GM19193 (cell line): Measurements from ENCODE around the gene PCGF2.

Source experiments
- POLR2A ChIP-seq: IDR thresholded peaks from 4 replicates; pipeline ENCODE4 v1.6.1; 2011; ENCODE audit not compliant: insufficient read depth, insufficient read length; ENCODE audit errors: extremely low read depth

PCGF2 gene

DNA sequence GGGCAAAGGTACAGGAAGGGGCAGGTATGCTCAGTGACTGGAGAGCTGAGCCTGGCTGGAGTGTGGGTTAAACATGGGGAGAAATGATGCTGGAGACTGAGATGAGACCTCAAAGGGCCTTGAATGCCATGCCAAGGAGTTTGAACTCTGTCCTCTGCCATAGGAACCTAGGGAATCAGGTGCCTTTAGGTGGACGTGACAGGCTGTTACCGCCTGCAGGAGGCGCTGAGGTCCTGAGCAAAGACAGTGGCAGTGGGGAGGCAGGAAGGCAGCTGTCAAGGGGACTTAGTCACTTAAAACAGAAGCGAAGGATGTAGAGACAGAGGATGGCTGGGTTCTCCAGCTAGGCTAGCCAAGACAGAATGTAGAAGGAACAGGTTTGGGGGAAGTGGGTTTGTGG, 13.5 kb upstream of the PCGF2 start:
- TF ChIP-seq POLR2A, result no peak

DNA sequence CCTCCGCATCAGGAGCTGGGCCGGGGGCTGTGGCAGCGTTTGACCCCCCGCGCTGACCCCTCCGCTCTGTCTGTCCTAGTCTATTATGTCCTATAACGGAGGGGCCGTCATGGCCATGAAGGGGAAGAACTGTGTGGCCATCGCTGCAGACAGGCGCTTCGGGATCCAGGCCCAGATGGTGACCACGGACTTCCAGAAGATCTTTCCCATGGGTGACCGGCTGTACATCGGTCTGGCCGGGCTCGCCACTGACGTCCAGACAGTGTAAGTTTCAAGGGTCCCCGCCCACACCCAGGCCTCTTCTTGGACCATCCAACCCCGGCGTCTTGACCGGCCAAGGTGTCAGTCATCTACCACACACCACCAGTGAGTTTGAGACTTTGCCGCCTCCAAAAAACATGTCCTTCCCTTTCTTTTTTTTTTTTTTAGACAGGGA, 5.0 kb upstream of the PCGF2 start:
- no peak for TF ChIP-seq POLR2A

DNA sequence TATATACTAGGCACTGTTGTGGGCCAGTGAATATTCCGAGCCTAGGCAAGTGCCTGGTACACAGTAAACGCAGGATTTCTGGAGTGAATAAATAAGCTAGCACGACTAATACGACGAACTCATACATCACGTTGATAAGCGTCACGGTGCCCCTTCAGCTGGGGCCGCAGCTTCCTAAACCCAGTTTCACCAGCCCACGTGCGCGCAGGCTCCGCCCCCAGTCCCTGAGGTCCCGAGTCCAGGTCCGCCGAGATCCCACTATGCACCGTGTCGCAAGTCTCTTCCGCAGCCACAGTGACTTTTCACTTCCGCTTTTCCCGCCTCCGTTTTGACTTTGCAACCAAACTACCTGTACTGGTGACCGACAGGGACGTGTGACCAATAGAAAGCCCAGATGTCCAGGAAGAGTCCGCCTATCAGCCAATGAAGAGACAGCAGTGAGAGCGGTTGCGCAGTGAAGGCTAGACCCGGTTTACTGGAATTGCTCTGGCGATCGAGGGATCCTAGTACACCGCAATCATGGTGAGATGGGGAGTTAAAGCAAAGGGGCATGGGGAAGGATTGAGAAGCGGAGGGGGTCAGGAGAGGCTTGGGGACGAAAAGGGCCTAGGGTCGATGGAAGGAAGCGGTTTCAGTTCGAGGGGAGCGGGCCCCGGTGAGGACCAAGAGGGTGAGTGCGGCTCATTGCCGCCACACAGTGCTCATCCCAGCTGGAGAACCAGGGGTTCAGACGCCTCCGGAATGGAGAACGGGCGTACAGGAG, 4.4 kb upstream of the PCGF2 start, which contains the start of gene PSMB3:
Gene PSMB3, plus strand, starts transcription at position 434 of the 763 bp plus-strand sequence. Its CDS starts 86 bp downstream, at position 520.
- peak; percentile 75 for TF ChIP-seq POLR2A

DNA sequence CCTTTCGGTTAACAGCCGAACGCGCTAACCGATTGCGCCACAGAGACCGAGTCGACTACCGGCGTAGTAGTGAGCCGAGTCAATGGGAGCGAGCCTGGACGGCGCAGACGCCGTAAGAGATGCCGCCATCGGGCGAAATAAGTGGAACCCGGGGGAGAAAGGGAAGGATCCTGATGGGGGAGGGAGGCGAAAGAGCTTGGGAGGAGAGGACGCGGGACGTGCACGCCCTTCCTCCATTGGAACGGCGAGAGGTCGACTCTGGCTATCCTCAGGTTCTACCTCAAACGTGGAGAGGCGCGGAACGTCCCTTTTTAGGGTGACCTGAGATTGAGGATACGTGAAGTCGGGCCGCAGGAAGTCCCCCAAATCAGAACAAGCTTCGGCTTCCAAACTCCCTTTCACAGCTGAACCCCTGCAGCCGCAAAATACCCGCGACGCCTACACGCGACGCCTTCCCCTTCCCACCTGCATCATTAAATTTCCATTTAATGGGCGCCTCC, 3.7 kb upstream of the PCGF2 start:
- TF ChIP-seq POLR2A, result peak; percentile 11

DNA sequence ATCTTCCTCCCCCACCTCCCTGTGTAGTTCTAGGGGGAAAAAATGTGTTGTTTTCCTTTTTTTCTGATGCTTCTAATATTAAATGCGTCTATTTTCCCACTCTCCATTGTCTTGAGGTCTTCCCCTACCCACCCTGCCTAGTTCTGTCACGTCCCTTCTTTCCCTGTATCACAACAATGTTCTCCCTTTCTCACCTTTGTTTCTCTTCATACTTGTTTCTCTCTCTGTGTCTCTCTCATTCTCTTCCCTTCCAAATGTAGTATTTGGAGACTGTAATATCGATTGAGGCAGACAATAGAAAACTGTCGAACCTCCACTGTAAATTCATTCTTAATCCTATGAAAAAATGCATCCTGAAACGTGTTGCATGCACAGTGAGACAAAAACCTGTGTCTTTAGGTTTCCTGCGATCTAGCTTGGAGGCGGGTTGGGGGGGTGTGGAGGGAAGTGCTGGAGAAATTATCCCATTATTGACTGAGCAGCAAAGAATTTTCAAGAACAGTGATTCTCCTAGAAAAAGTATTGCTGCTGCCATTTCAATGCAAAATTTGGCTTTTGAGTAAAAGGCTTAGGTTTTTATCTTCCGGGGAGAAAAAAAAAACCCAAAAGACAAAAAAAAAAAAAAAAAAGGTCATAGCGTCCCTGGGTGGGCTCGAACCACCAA, 3.1 kb upstream of the PCGF2 start:
- TF ChIP-seq POLR2A, result no peak

DNA sequence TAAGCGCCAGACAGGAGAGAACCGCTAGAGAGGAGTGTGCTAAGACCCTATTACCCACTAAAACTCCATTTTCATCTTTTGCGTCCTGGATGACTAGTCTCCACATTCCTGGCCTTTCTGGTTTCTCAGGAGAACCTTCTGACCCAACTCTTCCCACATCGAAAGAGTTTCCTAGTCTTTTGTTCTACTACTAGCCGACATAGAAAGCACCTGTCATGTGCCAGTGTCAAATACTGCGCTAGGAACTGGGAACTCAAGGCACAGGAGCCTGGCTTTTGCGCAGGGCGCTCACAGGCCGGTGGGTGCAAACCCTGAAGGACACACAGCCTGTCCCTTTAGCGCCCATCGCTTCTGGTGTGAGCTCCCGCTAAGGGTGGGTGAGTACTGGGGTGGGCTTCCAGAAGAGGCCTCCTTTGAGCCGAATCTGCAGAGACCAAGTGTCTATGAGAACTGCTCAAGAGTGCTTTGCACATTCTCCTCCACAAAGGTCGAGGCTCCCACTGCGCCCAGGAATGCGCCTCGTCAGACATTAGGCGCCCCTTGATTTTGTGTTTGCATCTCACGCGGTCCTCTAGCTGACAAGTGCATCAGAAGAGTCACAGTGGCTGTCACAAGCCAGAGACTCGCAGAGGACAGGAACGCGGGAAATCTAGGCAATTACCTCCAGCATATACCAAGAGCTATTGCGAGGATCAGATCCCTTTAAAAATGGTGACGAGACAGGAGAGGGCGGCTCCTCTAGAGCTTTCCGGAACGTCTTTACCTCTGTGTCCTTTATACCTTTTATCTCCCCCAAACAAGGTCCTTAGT, 2.4 kb upstream of the PCGF2 start:
- TF ChIP-seq POLR2A, result no peak

DNA sequence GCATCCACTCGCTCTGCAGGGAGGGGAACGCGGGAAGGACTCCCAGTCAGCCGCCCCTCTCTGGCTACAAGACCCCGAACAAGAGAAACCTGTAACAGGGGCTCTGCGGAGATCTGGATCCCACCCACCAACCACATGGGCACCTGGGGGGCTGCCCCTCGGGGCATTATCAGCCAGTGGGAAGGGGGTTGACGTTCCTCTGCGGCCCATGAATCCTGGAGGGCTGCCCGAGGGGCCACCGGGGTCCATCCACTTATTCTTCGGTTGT, 1.8 kb upstream of the PCGF2 start:
- TF ChIP-seq POLR2A, result no peak

DNA sequence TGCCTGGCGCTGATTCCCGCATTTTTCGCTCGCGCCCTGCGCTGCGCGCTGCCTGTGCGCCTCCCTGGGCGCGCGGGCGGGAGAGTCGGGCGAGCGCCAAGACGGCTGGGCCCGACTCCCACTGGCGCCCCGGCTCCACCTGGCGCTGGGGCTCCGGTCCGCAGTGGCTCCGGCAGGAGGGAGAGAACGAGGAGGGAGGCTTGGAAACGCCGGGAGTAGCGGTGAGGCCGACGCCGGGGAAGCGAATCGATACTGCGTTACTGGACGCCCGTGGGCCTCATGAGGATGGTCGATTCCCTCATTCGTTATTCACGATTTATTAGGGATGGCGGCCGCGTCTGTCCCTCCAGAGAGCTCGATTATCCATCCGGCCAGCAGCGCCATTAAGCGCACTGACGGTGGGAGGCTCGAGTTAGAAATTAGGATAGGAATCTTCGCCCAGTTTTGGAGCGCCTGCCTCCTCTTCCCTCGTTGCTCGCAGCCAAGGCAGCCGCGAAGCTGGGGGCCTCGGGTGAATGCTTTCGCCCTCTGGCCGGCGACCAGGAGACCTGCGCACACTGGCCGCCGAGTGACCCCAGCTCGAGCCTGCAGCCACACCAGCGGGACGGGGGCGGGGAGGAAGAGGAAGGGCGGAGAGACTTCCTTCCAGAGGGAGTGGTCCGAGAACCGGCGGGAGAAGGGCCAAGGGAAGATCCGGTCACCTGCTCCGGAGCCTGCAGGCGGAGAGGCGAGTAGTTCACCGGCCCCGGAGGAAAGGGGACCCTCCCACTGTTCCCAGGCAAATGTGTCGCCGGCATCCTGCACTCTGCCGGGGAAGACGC, 1.3 kb upstream of the PCGF2 start:
- peak; percentile 42 for TF ChIP-seq POLR2A

DNA sequence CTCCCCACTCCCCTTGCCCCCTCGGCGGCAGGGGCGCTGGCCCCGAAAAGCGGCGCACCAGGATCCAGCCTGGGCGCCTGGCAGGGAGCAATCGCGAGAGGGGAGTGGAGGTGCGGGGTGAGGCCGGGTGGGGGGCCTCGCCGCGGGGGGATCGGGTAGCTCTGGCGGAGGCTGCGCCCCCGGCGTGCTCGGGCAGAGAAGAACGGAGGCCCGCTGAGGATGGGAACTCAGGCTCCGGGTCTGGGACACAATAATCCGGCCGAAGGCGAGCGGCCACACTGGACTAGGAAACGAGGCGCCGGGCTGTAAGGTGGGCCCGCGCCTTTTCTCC, 721 bp upstream of the PCGF2 start:
- no peak for TF ChIP-seq POLR2A

DNA sequence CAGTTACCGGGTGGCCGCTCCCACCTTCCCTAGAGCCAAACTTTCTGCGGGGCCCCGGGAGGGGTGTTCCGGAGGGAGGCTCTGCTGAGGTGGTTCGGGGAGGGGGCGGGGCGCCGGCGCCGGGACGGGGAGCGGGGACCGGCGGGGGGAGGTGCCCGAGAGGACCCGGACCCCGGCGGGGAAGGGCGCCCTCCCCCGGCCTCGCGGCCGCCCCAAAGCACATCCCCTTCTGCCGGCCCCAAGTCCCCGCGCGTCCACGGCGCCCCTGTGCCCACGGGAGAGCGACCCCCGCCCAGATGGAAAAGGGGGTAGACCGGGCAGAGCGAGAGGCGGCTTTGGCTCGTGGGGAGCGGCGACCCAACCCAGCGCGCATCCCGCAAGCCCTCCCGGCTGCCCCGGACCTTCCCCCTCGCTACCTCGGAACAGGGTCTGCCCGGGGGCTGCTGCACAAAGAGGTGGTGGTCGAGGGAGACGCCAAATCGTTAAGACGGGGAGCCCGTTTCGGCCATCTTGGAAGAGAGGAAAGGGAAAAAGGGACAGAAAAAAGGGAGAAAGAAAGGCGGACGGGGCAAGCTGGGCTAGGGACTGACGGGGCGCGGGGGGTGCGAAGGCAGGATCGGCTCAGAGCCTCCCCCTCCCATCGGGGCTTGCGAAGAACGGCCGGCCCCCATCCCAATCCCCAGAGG, 530 bp downstream of the PCGF2 start:
- no peak for TF ChIP-seq POLR2A

DNA sequence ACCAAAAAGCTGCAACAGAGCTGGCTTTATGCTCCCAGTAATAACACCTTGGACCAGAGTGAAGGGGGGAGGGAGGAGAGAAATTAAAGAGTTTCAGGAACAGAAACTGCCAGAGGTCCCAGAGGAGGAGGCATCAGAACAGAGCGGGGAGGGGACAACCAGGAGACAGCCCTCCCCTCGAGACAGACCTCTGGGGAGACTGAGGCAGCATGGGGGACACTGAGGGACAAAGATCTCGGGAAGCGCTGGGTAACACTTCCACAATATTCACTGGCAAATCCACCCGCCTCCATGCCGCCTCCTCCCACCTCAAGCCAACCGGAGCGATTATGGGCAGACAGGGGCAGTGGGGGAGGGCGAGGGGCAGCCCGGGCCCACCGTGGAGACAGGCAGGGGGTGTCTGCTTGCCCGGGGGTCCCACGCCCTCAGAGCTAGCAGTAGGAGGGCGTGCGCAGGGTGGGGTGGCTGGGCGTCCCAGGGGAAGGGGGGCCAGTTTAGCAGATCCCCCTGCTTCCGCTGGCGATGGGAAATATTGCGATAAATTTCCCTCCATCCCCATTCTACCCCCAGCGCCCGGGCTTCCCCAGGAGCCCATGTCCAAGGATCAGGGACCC, 1.2 kb downstream of the PCGF2 start:
- TF ChIP-seq POLR2A, result no peak

DNA sequence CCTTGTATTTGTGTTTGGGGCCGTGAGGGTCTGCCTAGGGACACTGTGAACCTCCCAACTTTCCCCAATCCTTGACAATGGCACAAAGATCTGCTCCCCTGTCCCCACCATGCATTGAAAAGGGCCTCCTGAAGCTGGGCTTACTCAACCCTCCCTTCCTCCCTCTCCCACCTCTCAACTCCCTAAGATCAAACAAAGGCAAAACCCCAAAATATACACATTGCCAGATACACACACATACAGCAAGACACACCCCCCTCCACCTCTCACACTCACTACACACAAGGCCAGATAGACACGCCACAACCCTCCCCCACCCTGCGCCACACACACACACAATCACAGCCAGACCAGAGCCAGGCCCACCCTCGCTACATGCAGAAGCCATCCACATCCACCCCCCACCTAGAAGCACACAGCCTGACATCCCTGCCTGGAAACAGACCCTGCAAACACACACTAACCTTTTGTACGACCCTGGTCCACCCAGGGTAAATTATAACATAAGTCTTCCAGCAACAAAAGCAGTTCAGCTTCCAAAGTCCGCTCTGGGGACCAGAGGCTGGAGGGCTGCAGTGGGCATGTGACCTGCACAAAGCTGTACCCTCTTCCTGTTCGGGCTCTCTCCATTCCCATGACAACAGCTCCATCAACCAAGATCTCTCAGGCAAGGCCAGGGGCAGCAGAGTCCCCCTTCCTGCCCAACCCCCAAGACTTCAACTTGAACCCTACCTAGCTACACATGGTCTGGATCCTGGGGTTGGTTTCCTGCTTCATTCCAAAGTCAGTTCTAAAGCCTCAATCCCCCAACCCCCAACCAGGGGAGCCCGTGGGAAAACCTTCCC, 1.9 kb downstream of the PCGF2 start:
- no peak for TF ChIP-seq POLR2A

DNA sequence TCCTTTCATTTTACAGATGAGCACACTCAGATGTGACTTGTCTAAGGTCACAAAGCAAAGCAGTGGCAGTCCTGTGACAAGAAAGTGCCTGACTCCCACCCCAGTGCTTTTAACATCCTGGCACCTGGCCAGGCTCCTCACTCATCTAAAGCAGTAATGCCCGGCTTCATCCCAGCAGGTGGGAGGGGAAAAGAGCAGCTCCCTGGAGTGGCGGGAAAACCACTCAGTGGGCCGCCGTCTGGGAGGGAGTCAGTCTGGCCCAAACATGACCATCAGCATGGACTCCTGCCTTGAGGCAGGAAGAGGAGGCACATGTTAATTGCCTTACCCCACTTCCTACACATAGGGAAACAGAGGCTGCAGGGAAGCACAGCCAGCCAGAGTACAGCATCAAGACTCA, 2.6 kb downstream of the PCGF2 start:
- no peak for TF ChIP-seq POLR2A
